Activated T-cell treated with anti-CD3 and anti-CD28 coated beads for 24 hours (primary cell): Measurements from ENCODE around the gene VEZT.
"Not testable (repeated sequence)": the region's sequence is repeated elsewhere in the genome, so short reads cannot be mapped to it uniquely, and the experiment has no call there.

Experiments
- DNase-seq: peaks from one replicate; pipeline ENCODE4 v3.0.0-alpha.2; 2020; ENCODE audit warnings: low read depth

VEZT gene

GRCh38 chr12:95257541-95257940, 39.9 kb downstream of the VEZT start:
- no peak for DNase-seq

GRCh38 chr12:95258151-95258550, 40.5 kb downstream of the VEZT start:
- DNase-seq, result no peak

DNA sequence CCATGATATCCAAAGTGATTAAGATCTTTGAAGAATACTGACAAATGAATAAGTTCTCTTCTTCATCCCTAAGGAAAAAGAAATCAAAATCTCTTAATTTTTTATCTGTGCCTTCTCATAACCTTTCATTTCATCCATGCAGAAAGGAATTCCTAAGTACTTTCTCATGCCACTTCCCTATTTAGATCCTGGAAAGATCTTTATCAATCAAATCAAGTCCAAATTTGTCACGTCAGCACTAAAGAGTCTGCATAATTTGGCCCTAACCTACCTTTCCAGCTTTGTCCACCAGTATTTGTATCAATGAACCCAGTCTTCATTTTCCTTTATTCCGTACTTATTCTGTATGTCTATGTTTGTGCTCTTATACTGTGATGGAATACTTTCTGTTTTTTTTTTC, 41.2 kb downstream of the VEZT start:
- DNase-seq, result no peak

- no peak for DNase-seq
Observed at GRCh38 chr12:95259368-95259767, 41.8 kb downstream of the VEZT start.

DNA sequence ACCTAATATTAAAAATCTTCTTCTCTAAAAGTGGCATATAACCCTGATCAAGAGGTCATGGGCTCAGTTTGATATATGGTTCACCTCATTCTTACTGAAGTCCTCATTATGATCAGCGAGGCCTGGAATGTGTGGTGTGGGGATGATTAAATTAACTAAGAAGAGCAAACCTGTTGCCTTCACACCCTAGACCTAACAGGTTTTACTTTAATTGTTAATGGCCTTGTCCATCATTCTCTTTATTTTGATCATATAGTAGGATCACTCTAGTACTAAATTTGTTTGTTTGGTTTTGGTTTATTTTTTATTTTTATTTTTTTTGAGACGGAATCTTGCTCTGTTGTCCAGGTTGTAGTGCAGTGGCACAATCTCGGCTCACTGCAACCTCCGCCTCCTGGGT, 43.5 kb downstream of the VEZT start:
- DNase-seq, result no peak

- DNase-seq, result no peak
Observed at GRCh38 chr12:95262808-95263207, 45.2 kb downstream of the VEZT start.

GRCh38 chr12:95265765-95266164, 48.2 kb downstream of the VEZT start:
- DNase-seq, result no peak

GRCh38 chr12:95266254-95266653, 48.6 kb downstream of the VEZT start:
- DNase-seq, result no peak

- DNase-seq, result no peak
Observed at GRCh38 chr12:95269892-95270291, 52.3 kb downstream of the VEZT start.

- no peak for DNase-seq
Observed at GRCh38 chr12:95271465-95271864, 53.9 kb downstream of the VEZT start.

DNA sequence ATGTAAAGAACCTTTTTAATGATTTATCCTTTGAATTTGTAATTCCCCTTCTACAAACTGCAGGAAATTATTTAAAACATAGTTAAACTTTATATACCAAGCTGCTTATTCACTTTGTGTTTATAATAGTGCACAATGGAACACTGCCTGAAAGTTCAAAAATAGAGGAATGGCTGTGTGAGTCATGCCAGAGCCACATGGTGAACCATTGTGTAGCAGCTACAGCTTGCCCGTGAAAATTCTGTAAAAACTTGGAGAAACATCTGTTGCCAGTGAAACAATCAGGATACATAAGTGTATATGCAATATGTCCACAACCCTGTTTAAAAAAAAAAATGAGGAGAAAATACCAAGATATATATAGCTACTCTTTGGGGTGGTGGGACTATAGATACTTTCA, 59.5 kb downstream of the VEZT start:
- no peak for DNase-seq

GRCh38 chr12:95279856-95280255, 62.2 kb downstream of the VEZT start:
- DNase-seq, result no peak

DNA sequence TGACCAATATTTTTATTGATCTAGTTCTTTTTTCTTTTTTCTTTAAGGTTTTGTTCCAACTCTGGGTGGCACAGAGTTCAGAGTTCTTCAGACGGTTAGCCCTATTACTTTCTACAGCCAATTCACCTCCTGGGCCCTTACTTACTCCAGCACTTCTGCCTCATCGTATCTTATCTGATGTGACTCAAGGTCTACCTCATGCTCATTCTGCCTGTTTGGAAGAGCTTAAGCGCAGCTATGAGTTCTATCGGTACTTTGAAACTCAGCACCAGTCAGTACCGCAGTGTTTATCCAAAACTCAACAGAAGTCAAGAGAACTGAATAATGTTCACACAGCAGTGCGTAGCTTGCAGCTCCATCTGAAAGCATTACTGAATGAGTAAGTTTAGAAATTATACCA, 64.7 kb downstream of the VEZT start:
- no peak for DNase-seq

- DNase-seq, result no peak
Observed at GRCh38 chr12:95283371-95283770, 65.8 kb downstream of the VEZT start.

DNA sequence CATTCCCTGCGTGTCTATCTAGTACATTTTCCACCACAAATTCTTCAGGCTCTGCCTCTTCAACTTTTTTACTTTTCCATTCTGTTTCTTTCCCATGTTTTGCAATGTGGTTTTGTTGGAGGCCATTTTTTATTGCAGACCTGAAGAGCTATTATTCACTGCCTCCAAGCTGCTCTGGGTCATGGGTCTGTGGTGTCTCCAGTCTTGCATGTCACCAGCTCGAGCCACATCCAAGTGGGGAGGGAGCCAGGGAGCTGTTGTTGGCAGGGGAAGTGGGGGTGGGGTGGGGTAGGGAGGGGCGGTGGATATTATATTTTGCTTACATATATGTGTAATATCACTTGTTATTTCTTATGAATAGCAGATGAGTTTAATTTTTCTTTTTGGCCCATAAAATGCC, 69.1 kb downstream of the VEZT start:
- no peak for DNase-seq

DNA sequence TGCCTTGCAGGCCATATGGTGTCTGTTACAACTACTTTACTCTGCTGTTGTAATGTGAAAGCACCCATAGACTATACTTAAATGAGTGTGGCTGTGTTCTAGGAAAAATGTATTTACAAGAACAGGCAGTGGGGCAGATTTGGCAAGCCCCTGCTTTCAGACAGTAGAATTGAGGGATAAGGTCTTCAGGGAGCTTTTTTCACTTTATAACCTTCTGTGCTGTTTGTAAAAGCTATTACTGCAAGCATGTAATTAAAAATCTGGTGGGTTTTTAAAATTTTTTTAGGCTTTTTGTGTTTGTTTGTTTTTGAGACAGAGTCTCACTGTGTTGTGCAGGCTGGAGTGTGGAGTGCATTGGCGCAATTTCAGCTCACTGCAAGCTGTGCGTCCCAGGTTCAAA, 73.9 kb downstream of the VEZT start:
- DNase-seq, result no peak

- no peak for DNase-seq
Observed at GRCh38 chr12:95298916-95299315, 81.3 kb downstream of the VEZT start.

DNA sequence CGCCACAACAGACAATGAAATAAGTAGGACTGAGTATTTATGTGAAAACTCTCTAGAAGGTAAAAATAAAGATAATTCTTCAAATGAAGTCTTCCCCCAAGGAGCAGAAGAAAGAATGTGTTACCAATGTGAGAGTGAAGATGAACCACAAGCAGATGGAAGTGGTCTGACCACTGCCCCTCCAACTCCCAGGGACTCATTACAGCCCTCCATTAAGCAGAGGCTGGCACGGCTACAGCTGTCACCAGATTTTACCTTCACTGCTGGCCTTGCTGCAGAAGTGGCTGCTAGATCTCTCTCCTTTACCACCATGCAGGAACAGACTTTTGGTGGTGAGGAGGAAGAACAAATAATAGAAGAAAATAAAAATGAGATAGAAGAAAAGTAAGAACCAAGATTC, 82.7 kb downstream of the VEZT start:
- no peak for DNase-seq

DNA sequence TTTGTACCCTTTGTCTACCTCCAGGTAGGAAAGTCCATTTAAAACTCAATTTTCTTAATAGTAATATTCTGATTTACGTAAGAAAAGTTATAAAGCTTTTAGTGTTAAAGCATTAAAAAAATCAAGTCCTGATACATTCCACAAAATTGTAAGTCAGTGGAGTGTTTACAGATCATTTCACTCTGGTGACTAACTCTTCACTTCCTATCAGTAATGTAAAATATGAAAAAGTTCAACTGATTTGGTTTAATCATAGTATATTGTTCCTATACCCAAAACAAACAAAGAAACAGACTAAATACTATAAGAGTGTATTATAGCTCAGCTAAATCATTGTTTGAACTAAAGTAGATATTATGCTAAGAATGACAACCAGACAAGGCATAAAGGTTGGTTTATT, 85.9 kb downstream of the VEZT start:
- DNase-seq, result no peak

GRCh38 chr12:95304673-95305198, 87.1 kb downstream of the VEZT start:
- no peak for DNase-seq

DNA sequence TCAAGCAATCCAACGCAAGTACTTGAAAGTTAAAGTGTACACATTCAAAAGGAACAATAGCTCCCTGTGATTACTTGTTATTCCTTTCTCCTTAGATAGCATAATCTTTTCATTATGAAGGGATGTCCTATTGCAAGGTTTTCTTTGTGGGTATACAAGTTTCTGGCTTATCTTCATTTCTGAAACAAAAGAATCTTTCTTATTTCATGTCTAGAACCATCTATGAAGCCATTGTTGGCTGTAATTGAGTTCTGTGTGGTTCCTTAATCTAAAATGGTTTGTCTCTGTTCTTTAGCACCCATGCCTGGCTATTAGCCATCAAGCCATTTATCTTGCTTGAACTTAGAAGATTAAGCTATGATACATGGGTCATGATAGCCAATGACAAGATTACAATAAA, 95.0 kb downstream of the VEZT start:
- DNase-seq, result no peak

DNA sequence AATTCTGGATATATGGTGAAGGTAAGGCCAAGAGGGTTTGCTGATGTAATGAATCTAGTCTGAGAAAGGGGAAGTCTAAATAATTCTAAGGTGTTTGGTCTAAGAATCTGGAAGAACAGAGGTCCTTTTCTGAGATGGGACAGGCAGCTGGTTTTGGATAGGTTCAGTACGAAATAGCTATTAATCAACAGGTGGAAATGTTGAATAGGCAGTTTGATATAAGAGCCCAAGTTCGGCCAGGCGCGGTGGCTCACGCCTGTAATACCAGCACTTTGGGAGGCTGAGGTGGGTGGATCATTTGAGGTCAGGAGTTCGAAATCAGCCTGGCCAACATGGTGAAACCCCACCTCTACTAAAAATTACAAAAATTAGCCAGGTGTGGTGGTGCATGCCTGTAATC, 97.1 kb downstream of the VEZT start:
- not testable (repeated sequence) for DNase-seq

GRCh38 chr12:95316798-95317197, 99.2 kb downstream of the VEZT start:
- no peak for DNase-seq

DNA sequence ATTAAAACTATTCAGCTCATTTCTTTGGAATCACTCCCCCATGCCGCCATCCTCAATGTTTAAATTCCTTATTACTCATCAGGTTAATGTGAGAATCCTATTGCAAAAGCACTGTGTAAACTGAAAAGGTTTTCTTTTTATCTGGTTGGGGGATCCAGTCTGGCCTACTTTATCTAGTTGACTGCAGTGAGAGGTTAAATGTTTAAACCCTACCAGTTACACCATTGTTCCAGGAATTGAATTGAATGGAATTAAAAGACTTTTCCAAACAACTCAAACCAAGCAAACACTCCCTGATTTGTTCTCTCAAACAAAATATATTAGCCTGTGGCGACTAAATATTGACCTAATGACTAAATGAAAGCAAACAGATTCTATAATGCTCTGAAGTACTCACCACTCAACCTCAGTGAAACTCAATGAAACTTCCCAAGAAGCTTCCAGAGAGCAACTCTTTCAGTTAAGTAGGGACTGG, 100.5 kb downstream of the VEZT start:
- DNase-seq, result no peak
